HG03095 (cell line): ENCODE results near the gene NT5M.

Experiments
- ATAC-seq: cut with Tn5 transposase; IDR thresholded peaks from one replicate; pipeline ENCODE4 v1.9.1; 2021; ENCODE audit warnings: moderate library complexity; ENCODE audit not compliant: unreplicated experiment

Gene NT5M

GRCh38 chr17:17342242-17342945, 39.2 kb downstream of the NT5M start:
- ATAC-seq: no peak

- no peak for ATAC-seq
Measured at GRCh38 chr17:17343160-17343735, 40.1 kb downstream of the NT5M start.

- no peak for ATAC-seq
Measured at GRCh38 chr17:17343896-17344506, 40.8 kb downstream of the NT5M start.

- ATAC-seq: no peak
Measured at GRCh38 chr17:17344507-17345293, 41.5 kb downstream of the NT5M start.

- no peak for ATAC-seq
Measured at GRCh38 chr17:17345294-17345597, 42.1 kb downstream of the NT5M start.

GRCh38 chr17:17345686-17346427, 42.7 kb downstream of the NT5M start:
- ATAC-seq: no peak

GRCh38 chr17:17346428-17347233, 43.5 kb downstream of the NT5M start:
- no peak for ATAC-seq

GRCh38 chr17:17347234-17347955, 44.2 kb downstream of the NT5M start:
- ATAC-seq: no peak

GRCh38 chr17:17347956-17348871, 45.0 kb downstream of the NT5M start:
- no peak for ATAC-seq

GRCh38 chr17:17348872-17349723, 45.9 kb downstream of the NT5M start:
- no peak for ATAC-seq

GRCh38 chr17:17349724-17350106, 46.5 kb downstream of the NT5M start:
- ATAC-seq: no peak

GRCh38 chr17:17350491-17351355, 47.5 kb downstream of the NT5M start:
- ATAC-seq: no peak

GRCh38 chr17:17351356-17351891, 48.3 kb downstream of the NT5M start:
- no peak for ATAC-seq

GRCh38 chr17:17351901-17352781, 49.0 kb downstream of the NT5M start:
- ATAC-seq: no peak

- no peak for ATAC-seq
Measured at GRCh38 chr17:17352836-17353624, 49.9 kb downstream of the NT5M start.
